Activated effector memory CD4-positive, alpha-beta T cell treated with anti-CD3 and anti-CD28 coated beads, Interleukin-2, amount 50 U/mL, for 16 hours (primary cell): Measurements from ENCODE around the gene AGO1.
"Not testable (repeated sequence)": the region's sequence is repeated elsewhere in the genome, so short reads cannot be mapped to it uniquely, and the experiment has no call there.

Source experiments
- DNase-seq: peaks from one replicate; pipeline ENCODE4 v3.0.0-alpha.2; 2020

AGO1 gene

GRCh38 chr1:35870651-35871309, 12.2 kb upstream of the AGO1 start:
- no peak for DNase-seq

GRCh38 chr1:35873243-35873750, 9.7 kb upstream of the AGO1 start:
- no peak for DNase-seq

GRCh38 chr1:35874115-35874514, 8.9 kb upstream of the AGO1 start:
- not testable (repeated sequence) for DNase-seq

- DNase-seq: no peak
Measured at GRCh38 chr1:35876988-35877387, 6.0 kb upstream of the AGO1 start.

GRCh38 chr1:35881850-35882273, 1.1 kb upstream of the AGO1 start:
- DNase-seq: no peak

- DNase-seq: no peak
Measured at GRCh38 chr1:35882586-35882944, 444 bp upstream of the AGO1 start.

- DNase-seq: peak; percentile 81
Measured at GRCh38 chr1:35883635-35884101, 659 bp downstream of the AGO1 start.

- no peak for DNase-seq
Measured at GRCh38 chr1:35884934-35885333, 1.9 kb downstream of the AGO1 start.

GRCh38 chr1:35885961-35886558, 3.1 kb downstream of the AGO1 start:
- DNase-seq: no peak

- no peak for DNase-seq
Measured at GRCh38 chr1:35886577-35887431, 3.8 kb downstream of the AGO1 start.

- DNase-seq: no peak
Measured at GRCh38 chr1:35887508-35887907, 4.5 kb downstream of the AGO1 start.

GRCh38 chr1:35888255-35888654, 5.2 kb downstream of the AGO1 start:
- DNase-seq: no peak

GRCh38 chr1:35888981-35889380, 6.0 kb downstream of the AGO1 start:
- not testable (repeated sequence) for DNase-seq

GRCh38 chr1:35893051-35893879, 10.3 kb downstream of the AGO1 start:
- no peak for DNase-seq

GRCh38 chr1:35894183-35894582, 11.2 kb downstream of the AGO1 start:
- no peak for DNase-seq

GRCh38 chr1:35894656-35895055, 11.6 kb downstream of the AGO1 start:
- DNase-seq: no peak

GRCh38 chr1:35899941-35900340, 16.9 kb downstream of the AGO1 start:
- DNase-seq: no peak

GRCh38 chr1:35901235-35901634, 18.2 kb downstream of the AGO1 start:
- DNase-seq: no peak

GRCh38 chr1:35902671-35903070, 19.7 kb downstream of the AGO1 start:
- DNase-seq: no peak

GRCh38 chr1:35914717-35915116, 31.7 kb downstream of the AGO1 start:
- no peak for DNase-seq

- DNase-seq: no peak
Measured at GRCh38 chr1:35915693-35916092, 32.7 kb downstream of the AGO1 start.

GRCh38 chr1:35923791-35924221, 40.8 kb downstream of the AGO1 start:
- DNase-seq: no peak

- no peak for DNase-seq
Measured at GRCh38 chr1:35924838-35925237, 41.8 kb downstream of the AGO1 start.
